Panc1 (cell line): ENCODE data around the gene SNAP47. TPM values are rescaled to one million over a fixed set of nuclear protein-coding genes. Genes with fewer than 3 reads are reported as not detected.
A peak's percentile ranks its signal among the peaks of the same experiment; 100 is the strongest.

Experiments used
- ATAC-seq: fragments of 200-7000 bp; cut with Tn5 transposase; 2 replicates; pipeline ENCODE4 v1.9.1; 2020; ENCODE audit warnings: mild to moderate bottlenecking, moderate library complexity
- BruUV-seq: library from RNA; stranded (reverse); fragments of 400-500 nt; replicated peaks from 2 replicates; lab custom pipeline; 2021; lab: Mats Ljungman, UMichigan
- CTCF ChIA-PET: fragments of 300-600 bp; sonication (Branson Sonifier 250); formaldehyde crosslinking; loops from one replicate; lab custom pipeline; 2022; ENCODE audit warnings: antibody characterized with exemption; lab: Charles Lee
- POLR2A ChIA-PET: fragments of 300-600 bp; sonication (Branson Sonifier 250); formaldehyde crosslinking; loops from one replicate; lab custom pipeline; 2022; ENCODE audit warnings: antibody characterized with exemption; lab: Charles Lee
- DNase-seq: peaks from one replicate; pipeline ENCODE4 v3.0.0-alpha.2; 2010; ENCODE audit warnings: low read depth, low spot score
- H3K27ac ChIP-seq: 2 replicates; pipeline ENCODE4 v1.5.1; 2011; ENCODE audit warnings: mild to moderate bottlenecking, low read length, inconsistent platforms
- H3K27me3 ChIP-seq: fragments of 200-500 bp; sonication (Bioruptor generic); 2 replicates; pipeline ENCODE4 v1.6.0; 2014; ENCODE audit warnings: low read length, inconsistent platforms; ENCODE audit not compliant: control insufficient read depth, insufficient read depth
- H3K36me3 ChIP-seq: fragments of 200-500 bp; sonication (Bioruptor generic); 2 replicates; pipeline ENCODE4 v1.5.1; 2014; ENCODE audit warnings: inconsistent platforms, mild to moderate bottlenecking, low read length, moderate library complexity; ENCODE audit not compliant: control insufficient read depth, insufficient read depth
- H3K4me1 ChIP-seq: 2 replicates; pipeline ENCODE4 v1.5.1; 2011; ENCODE audit warnings: inconsistent platforms, mild to moderate bottlenecking, low read length, moderate library complexity; ENCODE audit not compliant: control insufficient read depth, insufficient read depth
- H3K4me3 ChIP-seq, 2 experiments: 2 replicates each; pipeline ENCODE4 v1.5.1; 2011 to 2012; ENCODE audit warnings: low read depth in 2 of 2, low read length in 2 of 2, mild to moderate bottlenecking in 2 of 2, inconsistent platforms in 1 of 2, moderate library complexity in 1 of 2
- H3K9me3 ChIP-seq: fragments of 200-500 bp; sonication (Bioruptor generic); 2 replicates; pipeline ENCODE4 v1.5.1; 2014; ENCODE audit warnings: low read depth, mild to moderate bottlenecking, inconsistent platforms, low read length, moderate library complexity; ENCODE audit not compliant: control insufficient read depth, insufficient read depth
- POLR2AphosphoS5 ChIP-seq: IDR thresholded peaks from 2 replicates; pipeline ENCODE4 v1.6.1; 2012; ENCODE audit warnings: mild to moderate bottlenecking, low read depth, low read length, moderate library complexity
- SIN3A ChIP-seq: IDR thresholded peaks from 2 replicates; pipeline ENCODE4 v1.6.1; 2012; ENCODE audit warnings: low read depth, mild to moderate bottlenecking, low read length, moderate library complexity, borderline replicate concordance; ENCODE audit not compliant: insufficient read depth
- TCF7L2 ChIP-seq: IDR thresholded peaks from 2 replicates; pipeline ENCODE4 v1.6.1; 2011; ENCODE audit warnings: mild to moderate bottlenecking, low read depth, low read length, inconsistent platforms
- in situ Hi-C: cut with HindIII; loops from 2 replicates; pipeline ENCODE4 v1.10.0; 2016; ENCODE audit warnings: low sequenced_read_pairs, low pct_unique_long_range_greater_than_20kb
- intact Hi-C: fragments of 100-400 bp; cut with micrococcal nuclease; formaldehyde crosslinking; loops from one replicate; pipeline ENCODE4 v1.10.0; 2022; ENCODE audit not compliant: unreplicated experiment
- total RNA-seq: library from RNA; stranded (reverse); gene quantifications from one replicate; pipeline ENCODE4 v1.2.1, GENCODE V29; 2021; ENCODE audit not compliant: unreplicated experiment
- TF ChIP-seq, protein P1 (sequence below): fragments of 450-650 bp; IDR thresholded peaks from 2 replicates; pipeline ENCODE4 v1.5.1; 2017; ENCODE audit warnings: mild to moderate bottlenecking
- TF ChIP-seq, protein P2 (sequence below), 2 experiments: IDR thresholded peaks; 2 replicates each; pipeline ENCODE4 v1.6.1; 2011 to 2012; ENCODE audit warnings: low read depth in 2 of 2, control low read depth in 1 of 2, low read length in 1 of 2, mild to moderate bottlenecking in 1 of 2, moderate library complexity in 1 of 2; ENCODE audit not compliant: insufficient read depth in 1 of 2

SNAP47 gene
- total RNA-seq, 1 experiment from 2014 or later: 55.6 TPM

DNA sequence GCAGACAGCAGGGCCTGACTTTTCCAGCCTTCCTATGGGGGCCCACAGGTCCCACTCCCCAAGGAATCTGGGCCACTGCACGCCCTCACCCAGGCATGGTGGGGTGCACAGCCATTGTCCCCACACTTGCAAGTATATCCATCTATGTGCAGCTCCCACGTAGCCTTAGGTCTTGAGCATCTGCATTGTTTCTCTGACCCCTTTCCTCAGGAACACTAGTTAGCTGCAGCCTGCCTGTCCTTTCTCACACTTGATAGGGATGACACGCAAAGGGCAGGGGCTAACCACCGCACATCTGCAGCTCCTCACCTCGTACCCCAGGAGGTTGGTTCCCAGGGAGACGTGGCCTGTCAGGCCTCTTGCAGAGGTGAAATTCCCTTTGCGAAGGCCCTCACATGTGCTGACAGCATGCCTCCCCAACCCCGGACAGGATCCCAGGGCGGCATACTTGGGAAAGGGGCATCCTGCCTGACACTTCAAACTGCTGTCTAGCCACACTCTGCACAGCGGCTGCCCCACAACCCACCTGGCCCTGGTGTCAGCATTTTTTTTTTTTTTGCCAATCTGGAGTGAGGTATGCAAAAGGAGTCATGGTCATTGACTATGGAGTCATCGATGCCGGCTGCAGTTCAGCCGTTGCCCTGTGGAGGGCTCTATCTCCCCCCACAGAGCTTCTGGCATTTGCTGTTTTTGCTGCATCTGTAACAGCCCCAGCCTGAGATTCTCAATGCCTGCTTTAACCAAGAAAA is 5.2 kb upstream of the SNAP47 start:
- no peaks in the 10 kb centered on the region for H3K27me3 ChIP-seq
- in situ Hi-C loops (no loop called here), intact Hi-C loops (no loop called here)
- TF ChIP-seq, protein P1, sequence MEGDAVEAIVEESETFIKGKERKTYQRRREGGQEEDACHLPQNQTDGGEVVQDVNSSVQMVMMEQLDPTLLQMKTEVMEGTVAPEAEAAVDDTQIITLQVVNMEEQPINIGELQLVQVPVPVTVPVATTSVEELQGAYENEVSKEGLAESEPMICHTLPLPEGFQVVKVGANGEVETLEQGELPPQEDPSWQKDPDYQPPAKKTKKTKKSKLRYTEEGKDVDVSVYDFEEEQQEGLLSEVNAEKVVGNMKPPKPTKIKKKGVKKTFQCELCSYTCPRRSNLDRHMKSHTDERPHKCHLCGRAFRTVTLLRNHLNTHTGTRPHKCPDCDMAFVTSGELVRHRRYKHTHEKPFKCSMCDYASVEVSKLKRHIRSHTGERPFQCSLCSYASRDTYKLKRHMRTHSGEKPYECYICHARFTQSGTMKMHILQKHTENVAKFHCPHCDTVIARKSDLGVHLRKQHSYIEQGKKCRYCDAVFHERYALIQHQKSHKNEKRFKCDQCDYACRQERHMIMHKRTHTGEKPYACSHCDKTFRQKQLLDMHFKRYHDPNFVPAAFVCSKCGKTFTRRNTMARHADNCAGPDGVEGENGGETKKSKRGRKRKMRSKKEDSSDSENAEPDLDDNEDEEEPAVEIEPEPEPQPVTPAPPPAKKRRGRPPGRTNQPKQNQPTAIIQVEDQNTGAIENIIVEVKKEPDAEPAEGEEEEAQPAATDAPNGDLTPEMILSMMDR: peak; percentile 90
- TF ChIP-seq TCF7L2: no peak
- peaks cover 36% of the 10 kb centered on the region for H3K4me1 ChIP-seq
- ChIA-PET CTCF (interaction anchor here (0.7 kb wide), 1 partner anchor 80 kb away, joined by 3 read pairs; no protein-coding TSS in a partner anchor), POLR2A (interaction anchor here (0.7 kb wide), 1 partner anchor 310 kb away, joined by 5 read pairs; no protein-coding TSS in a partner anchor)
- peak; percentile 37 for ATAC-seq
- no peak overlapping the region for H3K4me3 ChIP-seq
- DNase-seq: no peak
- H3K36me3 ChIP-seq: peaks cover 3% of the 10 kb centered on the region; the same call in 1 of the 2 replicates
- H3K27ac ChIP-seq: no peak overlapping the region; the same call in 1 of the 2 replicates
- BruUV-seq: no TSS peak
- H3K9me3 ChIP-seq: no peaks in the 10 kb centered on the region

DNA sequence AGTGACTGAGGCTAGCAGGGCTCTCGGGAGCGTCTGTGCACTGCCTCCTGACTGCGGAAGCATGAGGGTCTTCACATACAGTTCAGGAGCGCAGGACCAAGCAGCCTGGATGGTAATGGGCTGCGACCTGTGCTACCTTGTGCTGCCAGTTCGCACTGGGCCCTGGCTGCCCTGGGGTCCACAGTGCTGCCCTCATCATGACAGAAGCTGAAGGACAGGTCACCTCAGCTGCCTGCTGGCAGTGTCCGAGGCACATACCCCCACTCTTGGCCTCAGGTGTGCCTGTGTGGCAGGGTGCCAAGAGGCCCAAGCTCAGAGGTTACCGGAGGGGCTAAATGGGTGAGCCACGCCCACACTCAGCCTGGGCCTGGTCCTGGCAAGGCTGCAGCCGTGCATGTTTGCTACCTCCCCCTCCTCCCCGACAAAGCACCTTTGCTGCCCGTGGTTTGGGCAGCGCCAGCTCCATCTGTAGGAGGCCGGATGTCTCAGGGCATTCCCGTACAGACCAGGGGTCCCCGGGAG is 4.5 kb upstream of the SNAP47 start:
- POLR2A ChIA-PET: interaction anchor here (0.7 kb wide), 1 partner anchor 309 kb away, joined by 5 read pairs; no protein-coding TSS in a partner anchor
- Histone ChIP-seq H3K4me3 (no peak overlapping the region), H3K27me3 (no peaks in the 10 kb centered on the region), H3K36me3 (peaks cover 3% of the 10 kb centered on the region; the same call in 1 of the 2 replicates), H3K9me3 (no peaks in the 10 kb centered on the region), H3K4me1 (peaks cover 36% of the 10 kb centered on the region), H3K27ac (no peak overlapping the region; the same call in 1 of the 2 replicates)
- CTCF ChIA-PET: interaction anchor here (0.7 kb wide), 1 partner anchor 80 kb away, joined by 3 read pairs; no protein-coding TSS in a partner anchor
- intact Hi-C loops (no loop called here), in situ Hi-C loops (no loop called here)
- BruUV-seq: no TSS peak
- no peak for DNase-seq
- ATAC-seq: peak; percentile 4; the same call in 1 of the 2 replicates
- TF ChIP-seq, protein P1: no peak; the same call in 1 of the 2 replicates

DNA sequence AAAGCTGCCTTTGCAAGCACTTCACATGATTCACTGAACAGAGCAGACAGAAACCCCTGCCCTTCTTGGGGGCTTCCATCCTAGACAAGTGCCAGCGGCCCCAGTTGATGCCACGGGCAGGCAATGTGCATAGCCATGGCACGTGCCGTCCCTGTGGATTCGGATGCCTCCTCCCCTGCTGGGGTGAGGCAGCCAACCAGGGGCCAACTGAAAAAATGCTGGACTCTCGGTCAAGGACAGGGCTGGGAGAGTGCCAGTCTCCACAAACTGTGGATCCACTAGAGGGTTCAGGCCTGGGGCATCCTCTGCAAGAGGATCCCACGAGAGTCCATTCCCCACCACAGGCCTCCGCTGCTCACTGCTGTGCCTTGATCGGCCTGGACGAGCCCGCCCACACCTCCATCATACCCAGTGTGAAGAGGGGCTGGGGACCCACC is 4.0 kb upstream of the SNAP47 start:
- H3K4me3 ChIP-seq: no peak overlapping the region
- H3K27ac ChIP-seq: no peak overlapping the region
- ATAC-seq (no peak), DNase-seq (no peak)
- H3K4me1 ChIP-seq: peaks cover 36% of the 10 kb centered on the region
- intact Hi-C loops (no loop called here), in situ Hi-C loops (no loop called here)
- no peaks in the 10 kb centered on the region for H3K9me3 ChIP-seq
- BruUV-seq: no TSS peak
- TF ChIP-seq, protein P1: no peak
- TF ChIP-seq SIN3A (no peak), TCF7L2 (no peak), POLR2AphosphoS5 (no peak)
- TF ChIP-seq, protein P2, sequence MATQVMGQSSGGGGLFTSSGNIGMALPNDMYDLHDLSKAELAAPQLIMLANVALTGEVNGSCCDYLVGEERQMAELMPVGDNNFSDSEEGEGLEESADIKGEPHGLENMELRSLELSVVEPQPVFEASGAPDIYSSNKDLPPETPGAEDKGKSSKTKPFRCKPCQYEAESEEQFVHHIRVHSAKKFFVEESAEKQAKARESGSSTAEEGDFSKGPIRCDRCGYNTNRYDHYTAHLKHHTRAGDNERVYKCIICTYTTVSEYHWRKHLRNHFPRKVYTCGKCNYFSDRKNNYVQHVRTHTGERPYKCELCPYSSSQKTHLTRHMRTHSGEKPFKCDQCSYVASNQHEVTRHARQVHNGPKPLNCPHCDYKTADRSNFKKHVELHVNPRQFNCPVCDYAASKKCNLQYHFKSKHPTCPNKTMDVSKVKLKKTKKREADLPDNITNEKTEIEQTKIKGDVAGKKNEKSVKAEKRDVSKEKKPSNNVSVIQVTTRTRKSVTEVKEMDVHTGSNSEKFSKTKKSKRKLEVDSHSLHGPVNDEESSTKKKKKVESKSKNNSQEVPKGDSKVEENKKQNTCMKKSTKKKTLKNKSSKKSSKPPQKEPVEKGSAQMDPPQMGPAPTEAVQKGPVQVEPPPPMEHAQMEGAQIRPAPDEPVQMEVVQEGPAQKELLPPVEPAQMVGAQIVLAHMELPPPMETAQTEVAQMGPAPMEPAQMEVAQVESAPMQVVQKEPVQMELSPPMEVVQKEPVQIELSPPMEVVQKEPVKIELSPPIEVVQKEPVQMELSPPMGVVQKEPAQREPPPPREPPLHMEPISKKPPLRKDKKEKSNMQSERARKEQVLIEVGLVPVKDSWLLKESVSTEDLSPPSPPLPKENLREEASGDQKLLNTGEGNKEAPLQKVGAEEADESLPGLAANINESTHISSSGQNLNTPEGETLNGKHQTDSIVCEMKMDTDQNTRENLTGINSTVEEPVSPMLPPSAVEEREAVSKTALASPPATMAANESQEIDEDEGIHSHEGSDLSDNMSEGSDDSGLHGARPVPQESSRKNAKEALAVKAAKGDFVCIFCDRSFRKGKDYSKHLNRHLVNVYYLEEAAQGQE (IDR thresholded peaks at IDR 0.05; ENCODE audit: insufficient read depth in 1 of 2, low read depth in 2 of 2, low read length in 1 of 2): no peak
- H3K27me3 ChIP-seq: no peaks in the 10 kb centered on the region
- POLR2A ChIA-PET: no interaction called here
- CTCF ChIA-PET: no interaction called here
- H3K36me3 ChIP-seq: peaks cover 3% of the 10 kb centered on the region; the same call in 1 of the 2 replicates
